ENCODE measurements around the gene RNF32.
"Not testable (repeated sequence)": the region's sequence is repeated elsewhere in the genome, so short reads cannot be mapped to it uniquely, and the experiment has no call there.

The RNF32 gene

DNA sequence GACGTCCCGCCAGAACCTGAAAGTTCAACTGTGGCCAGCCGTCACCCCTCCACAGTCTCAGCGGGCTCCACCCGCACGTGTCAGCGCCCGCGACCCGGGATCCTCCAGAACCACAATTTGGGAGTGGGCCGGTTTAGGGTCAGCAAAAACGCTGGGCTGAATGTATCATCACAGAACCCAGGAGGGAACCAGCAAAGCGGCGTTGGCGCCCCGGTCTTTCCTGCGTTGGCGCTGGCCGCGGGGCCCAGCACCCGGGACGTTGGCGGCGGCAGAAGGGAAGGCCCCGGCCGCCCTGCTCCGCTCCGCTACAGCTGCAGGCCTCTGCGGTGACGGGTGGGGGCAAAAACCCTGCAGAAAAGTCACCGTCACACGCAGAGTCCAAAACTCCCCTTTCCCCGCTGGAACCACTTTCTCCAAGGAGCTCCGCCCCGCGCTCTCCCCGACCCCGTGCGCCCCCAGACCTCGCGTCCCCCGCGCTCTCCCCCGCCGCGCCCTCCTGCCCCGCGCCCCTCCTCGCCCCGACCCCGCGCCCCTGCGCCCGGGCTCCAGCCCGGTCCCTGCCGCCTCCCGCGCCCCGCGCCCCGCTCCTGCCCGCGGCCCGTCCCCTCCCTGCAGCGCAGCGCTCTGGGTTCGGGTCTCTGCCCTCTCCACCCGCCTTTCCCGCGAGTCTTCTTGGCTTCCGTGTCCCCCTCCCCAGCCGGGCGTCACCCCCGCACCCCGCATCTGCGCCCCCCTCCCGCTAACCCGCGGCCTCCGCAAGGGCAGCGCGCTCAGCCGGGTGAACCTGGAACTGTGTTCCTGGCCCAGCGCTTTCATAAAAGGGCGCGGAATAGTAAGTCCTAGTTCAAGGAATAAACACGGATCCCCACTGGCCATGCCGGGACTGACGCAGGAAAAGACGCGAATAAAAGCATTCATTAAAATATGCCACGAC, 24.0 kb upstream of the RNF32 start:
- Histone ChIP-seq H3K27ac (ENCODE audit: low read length) (no peak overlapping the region), H3K9me3 (ENCODE audit: control insufficient read depth in 1 of 2, low read length in 2 of 2) (peaks cover 0 to 3% of the 10 kb centered on the region in 2 donors), H3K27me3 (ENCODE audit: low read depth, low read length) (no peaks in the 10 kb centered on the region), H3K36me3 (ENCODE audit: control insufficient read depth in 1 of 2, insufficient read depth in 2 of 2, low read length in 2 of 2) (no peaks in the 10 kb centered on the region), H3K4me1 (ENCODE audit: control insufficient read depth in 1 of 2, insufficient read depth in 2 of 2, low read length in 2 of 2) (no peaks in the 10 kb centered on the region), H3K4me3 (ENCODE audit: low read depth in 1 of 2, low read length in 2 of 2) (peak overlapping the region in 1 of 2 donors; percentile 47)

DNA sequence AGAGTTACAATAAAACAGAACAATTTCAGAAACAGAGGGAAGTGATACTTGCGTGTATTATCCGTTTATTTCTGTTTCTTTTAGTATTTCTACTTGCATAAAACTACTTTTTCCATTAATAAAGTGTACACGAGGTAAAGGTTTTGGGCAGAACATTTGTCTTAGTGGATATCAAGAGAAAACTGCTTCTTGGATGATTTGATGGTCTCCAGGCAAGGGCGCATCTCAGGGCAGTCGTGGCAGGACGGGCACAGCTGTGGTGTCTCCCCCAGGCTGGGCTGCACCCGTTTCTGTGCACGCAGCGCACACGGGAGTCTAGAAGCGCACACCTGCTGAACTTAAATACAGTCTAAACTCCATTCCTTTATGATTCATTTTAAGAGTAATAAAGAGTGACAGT, 23.4 kb upstream of the RNF32 start:
- Histone ChIP-seq H3K4me3 (ENCODE audit: low read depth in 1 of 2, low read length in 2 of 2) (peak overlapping the region in 1 of 2 donors; percentile 47), H3K27me3 (ENCODE audit: low read depth, low read length) (no peaks in the 10 kb centered on the region), H3K9me3 (ENCODE audit: control insufficient read depth in 1 of 2, low read length in 2 of 2) (peaks cover 0 to 3% of the 10 kb centered on the region in 2 donors), H3K36me3 (ENCODE audit: control insufficient read depth in 1 of 2, insufficient read depth in 2 of 2, low read length in 2 of 2) (no peaks in the 10 kb centered on the region), H3K27ac (ENCODE audit: low read length) (no peak overlapping the region), H3K4me1 (ENCODE audit: control insufficient read depth in 1 of 2, insufficient read depth in 2 of 2, low read length in 2 of 2) (no peaks in the 10 kb centered on the region)

DNA sequence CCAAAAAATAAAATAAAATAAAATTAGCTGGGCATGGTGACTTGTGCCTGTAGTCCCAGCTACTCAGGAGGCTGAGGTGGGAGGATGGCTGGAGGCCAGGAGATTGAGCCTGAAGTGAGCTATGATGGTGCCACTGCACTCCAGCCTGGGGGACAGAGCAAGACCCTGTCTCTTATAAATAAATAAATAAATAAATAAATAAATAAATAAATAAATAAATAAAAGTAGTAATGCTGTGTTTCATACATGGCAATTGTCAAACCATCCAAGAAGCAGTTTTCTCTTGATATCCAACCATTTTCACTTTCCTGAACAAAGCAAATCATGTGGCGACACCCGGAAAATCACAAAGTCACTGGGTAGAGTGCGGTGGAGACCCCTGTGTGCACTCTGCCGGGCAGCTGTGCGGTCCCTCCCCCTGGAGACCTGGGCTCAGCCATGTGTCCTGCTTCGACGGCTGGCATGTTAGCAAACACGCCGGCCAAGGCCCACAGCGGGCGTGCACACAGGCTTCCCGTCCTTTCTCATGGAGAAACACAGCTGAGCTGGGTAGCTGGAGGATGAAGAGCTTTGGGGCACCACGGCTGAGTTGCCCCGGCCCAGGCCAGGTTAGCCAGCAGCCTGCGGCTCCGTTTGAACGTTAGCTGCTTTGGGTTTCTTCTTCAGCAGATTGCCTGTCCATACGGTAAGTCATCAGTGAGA, 22.3 kb upstream of the RNF32 start:
- no peaks in the 10 kb centered on the region for H3K4me1 ChIP-seq (ENCODE audit: control insufficient read depth in 1 of 2, insufficient read depth in 2 of 2, low read length in 2 of 2)
- H3K9me3 ChIP-seq (ENCODE audit: control insufficient read depth in 1 of 2, low read length in 2 of 2): peaks cover 0 to 8% of the 10 kb centered on the region in 2 donors
- no peak overlapping the region for H3K27ac ChIP-seq (ENCODE audit: low read length)
- H3K27me3 ChIP-seq (ENCODE audit: low read depth, low read length): no peaks in the 10 kb centered on the region
- H3K4me3 ChIP-seq (ENCODE audit: low read depth in 1 of 2, low read length in 2 of 2): no peak overlapping the region
- H3K36me3 ChIP-seq (ENCODE audit: control insufficient read depth in 1 of 2, insufficient read depth in 2 of 2, low read length in 2 of 2): no peaks in the 10 kb centered on the region

DNA sequence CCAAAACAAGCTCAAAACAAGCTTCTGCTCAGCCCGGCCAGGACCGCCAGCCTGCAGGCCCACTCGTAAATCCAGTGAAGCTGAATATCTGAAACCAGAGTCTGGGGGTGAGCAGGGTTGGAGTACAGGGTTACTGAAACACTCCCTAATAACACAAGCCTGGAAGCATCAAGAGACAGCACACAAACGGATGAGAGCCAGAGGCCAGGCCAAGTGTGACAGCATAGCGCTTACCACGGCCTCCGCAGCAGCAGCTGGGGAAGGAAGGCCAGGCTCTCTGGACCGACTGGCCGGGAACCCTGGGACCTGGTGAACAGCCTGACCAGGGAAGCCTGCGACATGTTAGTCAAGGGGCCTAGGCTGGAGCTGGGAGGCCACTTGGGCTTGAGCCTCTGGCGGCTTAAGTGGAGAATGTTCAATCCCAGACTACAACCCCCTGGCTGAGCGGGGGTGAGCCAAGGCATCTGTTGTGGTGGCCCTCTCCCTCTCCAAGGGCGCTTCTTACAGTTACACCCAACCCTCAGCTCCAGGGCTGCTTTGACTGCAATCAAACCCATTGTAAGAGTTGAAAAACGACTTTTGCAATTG, 21.7 kb upstream of the RNF32 start:
- no peak overlapping the region for H3K27ac ChIP-seq (ENCODE audit: low read length)
- no peak overlapping the region for H3K4me3 ChIP-seq (ENCODE audit: low read depth in 1 of 2, low read length in 2 of 2)
- H3K4me1 ChIP-seq (ENCODE audit: control insufficient read depth in 1 of 2, insufficient read depth in 2 of 2, low read length in 2 of 2): no peaks in the 10 kb centered on the region
- H3K36me3 ChIP-seq (ENCODE audit: control insufficient read depth in 1 of 2, insufficient read depth in 2 of 2, low read length in 2 of 2): no peaks in the 10 kb centered on the region
- peaks cover 0 to 9% of the 10 kb centered on the region in 2 donors for H3K9me3 ChIP-seq (ENCODE audit: control insufficient read depth in 1 of 2, low read length in 2 of 2)
- H3K27me3 ChIP-seq (ENCODE audit: low read depth, low read length): no peaks in the 10 kb centered on the region

DNA sequence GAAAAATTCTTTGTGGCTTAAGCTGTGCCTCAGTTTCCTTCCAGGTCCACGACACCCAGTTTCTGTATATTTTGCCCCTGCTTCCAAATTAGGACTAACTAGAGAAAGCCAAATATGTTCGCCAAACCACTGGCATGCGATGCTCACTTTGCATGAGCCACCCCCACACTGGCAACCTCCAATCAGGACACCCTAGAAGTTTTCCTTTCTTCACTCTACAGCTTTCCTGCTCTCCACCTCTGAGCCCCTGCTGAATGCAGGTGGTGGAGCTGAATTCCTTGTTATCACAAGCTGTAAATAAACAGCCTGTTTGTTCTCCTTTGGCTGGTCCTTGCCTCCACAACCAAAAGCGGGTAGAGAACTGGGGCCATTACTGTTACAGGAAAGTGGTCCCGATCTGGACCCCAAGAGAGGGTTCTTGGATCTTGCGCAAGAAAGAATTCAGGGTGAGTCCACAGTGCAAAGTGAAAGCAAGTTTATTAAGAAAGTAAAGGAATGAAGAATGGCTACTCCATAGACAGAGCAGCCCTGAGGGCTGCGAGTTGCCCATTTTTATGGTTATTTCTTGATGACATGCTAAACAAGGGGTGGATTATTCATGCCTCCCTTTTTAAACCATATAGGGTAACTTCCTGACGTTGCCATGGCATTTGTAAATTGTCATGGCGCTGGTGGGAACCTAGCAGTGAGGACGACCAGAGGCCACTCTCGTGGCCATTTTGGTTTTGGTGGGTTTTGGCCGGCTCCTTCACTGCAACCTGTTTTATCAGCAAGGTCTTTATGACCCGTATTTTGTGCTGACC, 20.9 kb upstream of the RNF32 start:
- H3K36me3 ChIP-seq (ENCODE audit: control insufficient read depth in 1 of 2, insufficient read depth in 2 of 2, low read length in 2 of 2); H3K27me3 ChIP-seq (ENCODE audit: low read depth, low read length): not testable (repeated sequence)

DNA sequence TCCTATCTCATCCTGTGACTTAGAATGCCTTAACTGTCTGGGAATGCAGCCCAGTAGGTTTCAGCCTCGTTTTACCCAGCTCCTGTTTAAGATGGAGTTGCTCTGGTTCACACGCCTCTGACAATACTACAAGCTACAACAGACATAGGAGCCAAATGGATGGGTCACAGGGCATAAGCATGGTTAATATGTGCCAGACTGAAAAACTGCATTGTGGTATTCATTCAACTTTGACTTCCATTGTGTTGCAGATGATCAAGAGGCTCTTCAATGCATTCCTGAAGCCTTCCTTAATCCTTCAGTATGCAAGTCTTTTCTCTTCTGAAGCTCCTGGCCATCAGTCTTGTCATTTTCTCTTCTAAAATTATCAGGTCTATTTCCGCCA, 20.3 kb upstream of the RNF32 start:
- Histone ChIP-seq H3K27me3 (ENCODE audit: low read depth, low read length) (no peaks in the 10 kb centered on the region), H3K9me3 (ENCODE audit: control insufficient read depth in 1 of 2, low read length in 2 of 2) (peaks cover 0 to 12% of the 10 kb centered on the region in 2 donors), H3K4me1 (ENCODE audit: control insufficient read depth in 1 of 2, insufficient read depth in 2 of 2, low read length in 2 of 2) (no peaks in the 10 kb centered on the region), H3K36me3 (ENCODE audit: control insufficient read depth in 1 of 2, insufficient read depth in 2 of 2, low read length in 2 of 2) (no peaks in the 10 kb centered on the region), H3K4me3 (ENCODE audit: low read depth in 1 of 2, low read length in 2 of 2) (no peak overlapping the region), H3K27ac (ENCODE audit: low read length) (no peak overlapping the region)

More for the DNA sequence above, 20.9 kb upstream of the RNF32 start:
- H3K9me3 ChIP-seq (ENCODE audit: control insufficient read depth in 1 of 2, low read length in 2 of 2): peaks cover 0 to 12% of the 10 kb centered on the region in 2 donors
- not testable (repeated sequence) for H3K4me3 ChIP-seq (ENCODE audit: low read depth in 1 of 2, low read length in 2 of 2); H3K27ac ChIP-seq (ENCODE audit: low read length); H3K4me1 ChIP-seq (ENCODE audit: control insufficient read depth in 1 of 2, insufficient read depth in 2 of 2, low read length in 2 of 2)

DNA sequence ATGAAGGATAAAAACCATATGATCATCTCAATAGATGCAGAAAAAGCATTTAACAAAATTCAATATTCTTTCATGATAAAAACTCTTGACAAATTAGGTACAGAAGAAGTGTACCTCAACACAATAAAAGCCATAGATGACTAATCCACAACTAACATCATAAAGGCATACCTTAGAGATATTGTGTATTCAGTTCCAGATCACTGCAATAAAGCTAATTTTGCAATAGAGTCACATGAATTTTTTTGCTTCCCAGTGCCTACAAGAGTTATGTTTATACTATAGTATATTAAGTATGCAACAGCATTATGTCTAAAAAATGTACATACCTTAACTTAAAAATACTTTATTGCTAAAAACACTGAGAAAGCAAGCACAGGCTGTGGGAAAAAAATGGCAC, 18.9 kb upstream of the RNF32 start:
- Histone ChIP-seq H3K36me3 (ENCODE audit: control insufficient read depth in 1 of 2, insufficient read depth in 2 of 2, low read length in 2 of 2) (no peaks in the 10 kb centered on the region), H3K4me1 (ENCODE audit: control insufficient read depth in 1 of 2, insufficient read depth in 2 of 2, low read length in 2 of 2) (no peaks in the 10 kb centered on the region), H3K27ac (ENCODE audit: low read length) (no peak overlapping the region), H3K9me3 (ENCODE audit: control insufficient read depth in 1 of 2, low read length in 2 of 2) (peaks cover 0 to 12% of the 10 kb centered on the region in 2 donors), H3K27me3 (ENCODE audit: low read depth, low read length) (no peaks in the 10 kb centered on the region), H3K4me3 (ENCODE audit: low read depth in 1 of 2, low read length in 2 of 2) (no peak overlapping the region)

DNA sequence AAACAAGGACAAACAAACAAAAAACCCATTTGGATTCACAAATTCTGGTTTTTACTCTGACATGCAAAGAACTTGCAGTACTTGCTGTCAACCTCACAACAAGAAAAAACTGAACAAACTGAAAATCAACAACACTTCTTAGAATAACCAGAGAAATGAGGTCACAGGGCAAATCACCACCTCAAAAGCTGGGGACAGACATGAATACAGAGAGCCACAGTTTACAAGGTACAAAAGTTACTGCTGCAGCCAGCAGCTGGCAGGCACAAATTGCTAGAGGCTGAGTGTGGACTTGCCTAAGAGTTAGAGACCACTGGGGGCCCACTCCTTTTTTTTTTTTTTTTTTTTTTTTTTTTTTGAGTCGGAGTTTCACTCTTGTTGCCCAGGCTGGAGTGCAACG, 15.0 kb upstream of the RNF32 start:
- Histone ChIP-seq H3K27ac (ENCODE audit: low read length) (no peak overlapping the region), H3K9me3 (ENCODE audit: control insufficient read depth in 1 of 2, low read length in 2 of 2) (peaks cover 6 to 25% of the 10 kb centered on the region in 2 donors), H3K4me3 (ENCODE audit: low read depth in 1 of 2, low read length in 2 of 2) (no peak overlapping the region), H3K36me3 (ENCODE audit: control insufficient read depth in 1 of 2, insufficient read depth in 2 of 2, low read length in 2 of 2) (no peaks in the 10 kb centered on the region), H3K27me3 (ENCODE audit: low read depth, low read length) (no peaks in the 10 kb centered on the region), H3K4me1 (ENCODE audit: control insufficient read depth in 1 of 2, insufficient read depth in 2 of 2, low read length in 2 of 2) (no peaks in the 10 kb centered on the region)

DNA sequence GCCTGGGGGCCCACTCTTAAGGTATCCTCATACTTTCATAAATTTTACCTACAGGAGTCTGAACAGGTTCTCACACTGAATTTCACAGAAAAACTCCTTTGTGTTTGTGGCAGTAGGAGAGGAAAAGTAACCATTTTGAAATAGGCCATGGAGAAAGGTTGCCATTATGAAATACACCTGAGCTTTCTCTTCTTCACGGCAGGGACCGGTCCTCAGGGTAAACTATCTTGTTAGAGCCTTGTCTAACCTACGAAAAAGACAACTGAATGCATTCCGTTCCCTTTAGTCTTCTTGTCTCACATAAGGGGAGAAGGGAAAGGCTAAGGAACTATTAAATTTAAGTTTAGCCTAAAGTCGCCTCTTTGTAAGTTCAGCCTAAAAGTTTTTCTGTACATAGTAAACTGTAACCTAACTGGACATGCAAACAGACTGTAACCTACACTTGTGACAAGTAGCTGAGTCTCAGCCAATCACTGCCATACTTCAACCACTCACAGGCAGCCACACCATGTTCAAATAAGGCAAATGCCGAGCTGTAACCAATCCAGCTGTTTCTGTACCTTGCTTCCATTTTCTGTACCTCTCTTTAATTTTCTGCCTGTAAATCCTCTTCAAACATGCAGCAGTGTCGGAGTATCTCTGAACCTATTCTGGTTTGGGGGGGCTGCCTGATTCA, 14.2 kb upstream of the RNF32 start:
- Histone ChIP-seq H3K27ac (ENCODE audit: low read length) (no peak overlapping the region), H3K36me3 (ENCODE audit: control insufficient read depth in 1 of 2, insufficient read depth in 2 of 2, low read length in 2 of 2) (no peaks in the 10 kb centered on the region), H3K4me3 (ENCODE audit: low read depth in 1 of 2, low read length in 2 of 2) (no peak overlapping the region), H3K27me3 (ENCODE audit: low read depth, low read length) (no peaks in the 10 kb centered on the region), H3K4me1 (ENCODE audit: control insufficient read depth in 1 of 2, insufficient read depth in 2 of 2, low read length in 2 of 2) (no peaks in the 10 kb centered on the region), H3K9me3 (ENCODE audit: control insufficient read depth in 1 of 2, low read length in 2 of 2) (peaks cover 6 to 23% of the 10 kb centered on the region in 2 donors)

DNA sequence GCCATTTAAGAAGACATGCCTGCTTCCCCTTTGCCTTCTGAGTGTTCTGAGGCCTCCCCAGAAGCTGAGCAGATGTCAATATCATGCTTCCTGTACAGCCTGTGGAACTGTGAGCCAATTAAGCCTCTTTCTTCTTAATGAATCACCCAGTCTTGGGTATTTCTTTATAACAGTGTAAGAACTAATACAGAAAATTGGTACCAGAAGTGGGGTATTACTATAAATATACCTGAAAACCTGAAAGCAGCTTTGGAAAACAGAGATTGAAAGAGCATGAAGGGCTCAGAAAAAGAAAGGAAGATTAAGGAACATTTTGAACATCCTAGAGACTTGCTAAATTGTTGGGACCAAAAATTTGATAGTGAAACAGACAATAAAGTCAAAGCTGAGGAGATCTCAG, 12.0 kb upstream of the RNF32 start:
- no peaks in the 10 kb centered on the region for H3K27me3 ChIP-seq (ENCODE audit: low read depth, low read length)
- H3K4me3 ChIP-seq (ENCODE audit: low read depth in 1 of 2, low read length in 2 of 2): no peak overlapping the region

More for the DNA sequence above, 12.0 kb upstream of the RNF32 start:
- Histone ChIP-seq H3K36me3 (ENCODE audit: control insufficient read depth in 1 of 2, insufficient read depth in 2 of 2, low read length in 2 of 2) (no peaks in the 10 kb centered on the region), H3K9me3 (ENCODE audit: control insufficient read depth in 1 of 2, low read length in 2 of 2) (peaks cover 6 to 17% of the 10 kb centered on the region in 2 donors), H3K27ac (ENCODE audit: low read length) (no peak overlapping the region), H3K4me1 (ENCODE audit: control insufficient read depth in 1 of 2, insufficient read depth in 2 of 2, low read length in 2 of 2) (no peaks in the 10 kb centered on the region)

Data from muscle layer of duodenum (tissue), 2 donors.